Esophagus squamous epithelium (tissue), 5 donors: ENCODE data around the gene GUCY2D. TPM values are rescaled to one million over a fixed set of nuclear protein-coding genes. Genes with fewer than 3 reads are reported as not detected.
A peak's percentile ranks its signal among the peaks of the same experiment; 100 is the strongest.
"Not testable (repeated sequence)": the region's sequence is repeated elsewhere in the genome, so short reads cannot be mapped to it uniquely, and the experiment has no call there.

ENCODE experiments used
- DNase-seq: peaks from one replicate; lab custom pipeline; 2025; lab: John Stamatoyannopoulos, UW
- H3K27ac ChIP-seq, 4 donors: fragments of 200-600 bp; sonication (generic); one replicate each; pipeline ENCODE4 v1.5.1; 2016 to 2019; ENCODE audit warnings: mild to moderate bottlenecking in 1 of 4
- H3K27me3 ChIP-seq, 4 donors: fragments of 200-600 bp; sonication (generic); 1 replicate in 3 of 4; 2 replicates in 1 of 4; pipeline versions ENCODE4 v1.5.1 to v1.6.0; 2017 to 2021; ENCODE audit warnings: antibody characterized with exemption in 1 of 4
- H3K36me3 ChIP-seq, 3 donors: fragments of 200-600 bp; sonication (generic); one replicate each; pipeline ENCODE4 v1.5.1; 2016 to 2019
- H3K4me1 ChIP-seq, 3 donors: fragments of 200-600 bp; sonication (generic); one replicate each; pipeline ENCODE4 v1.5.1; 2017 to 2019
- H3K4me3 ChIP-seq, 4 donors: fragments of 200-600 bp; sonication (generic); 1 replicate in 3 of 4; 2 replicates in 1 of 4; pipeline ENCODE4 v1.5.1; 2016 to 2019; ENCODE audit warnings: mild to moderate bottlenecking in 2 of 4, moderate library complexity in 1 of 4
- H3K9me3 ChIP-seq, 3 donors: fragments of 200-600 bp; sonication (generic); one replicate each; pipeline ENCODE4 v1.5.1; 2016 to 2019
- POLR2A ChIP-seq, 4 donors: fragments of 450-650 bp; IDR thresholded peaks; one replicate each; pipeline ENCODE4 v1.6.1; 2017; ENCODE audit warnings: antibody characterized with exemption in 4 of 4, mild to moderate bottlenecking in 4 of 4, moderate library complexity in 3 of 4
- WGBS, 2 donors: methylation state at CpG; one replicate each; pipeline ENCODE4 v1.1.5; 2018; 5-methylcytosine and 5-hydroxymethylcytosine counted together
- intact Hi-C: fragments of 100-400 bp; cut with DNase I; formaldehyde crosslinking; loops from one replicate; pipeline ENCODE4 v1.15.0; 2022
- total RNA-seq, 4 donors: library from RNA; depleted of rRNA; stranded (reverse); fragments of >200 nt; gene quantifications; one replicate each; pipeline ENCODE4 v1.1.0, GENCODE V29; 2016
- TF ChIP-seq, protein P1 (sequence below), 6 experiments: fragments of 450-650 bp in 4 of 6; fragments of 200-600 bp in 2 of 6; sonication (generic) in 2 of 6; IDR thresholded peaks; one replicate each; pipeline ENCODE4 v1.5.1; 2016 to 2019; ENCODE audit warnings: antibody characterized with exemption in 6 of 6, mild to moderate bottlenecking in 4 of 6, moderate library complexity in 4 of 6
- donor health status: DM: yes; HTN: yes; CAD: no.

GUCY2D gene
- not detected for total RNA-seq

- Histone ChIP-seq H3K4me1 (peaks cover 7 to 22% (median 11%) of the 10 kb centered on the region in 3 donors), H3K4me3 (peak within 1 kb of the TSS in 3 of 4 donors; percentile 5 to 60 (median 34)), H3K36me3 (no peaks in the 10 kb centered on the region), H3K27me3 (peaks cover 11 to 96% (median 17%) of the 10 kb centered on the region in 4 donors), H3K27ac (no peak within 1 kb of the TSS), H3K9me3 (no peaks in the 10 kb centered on the region)
- intact Hi-C loops, result no loop called here
- TF ChIP-seq, protein P1, sequence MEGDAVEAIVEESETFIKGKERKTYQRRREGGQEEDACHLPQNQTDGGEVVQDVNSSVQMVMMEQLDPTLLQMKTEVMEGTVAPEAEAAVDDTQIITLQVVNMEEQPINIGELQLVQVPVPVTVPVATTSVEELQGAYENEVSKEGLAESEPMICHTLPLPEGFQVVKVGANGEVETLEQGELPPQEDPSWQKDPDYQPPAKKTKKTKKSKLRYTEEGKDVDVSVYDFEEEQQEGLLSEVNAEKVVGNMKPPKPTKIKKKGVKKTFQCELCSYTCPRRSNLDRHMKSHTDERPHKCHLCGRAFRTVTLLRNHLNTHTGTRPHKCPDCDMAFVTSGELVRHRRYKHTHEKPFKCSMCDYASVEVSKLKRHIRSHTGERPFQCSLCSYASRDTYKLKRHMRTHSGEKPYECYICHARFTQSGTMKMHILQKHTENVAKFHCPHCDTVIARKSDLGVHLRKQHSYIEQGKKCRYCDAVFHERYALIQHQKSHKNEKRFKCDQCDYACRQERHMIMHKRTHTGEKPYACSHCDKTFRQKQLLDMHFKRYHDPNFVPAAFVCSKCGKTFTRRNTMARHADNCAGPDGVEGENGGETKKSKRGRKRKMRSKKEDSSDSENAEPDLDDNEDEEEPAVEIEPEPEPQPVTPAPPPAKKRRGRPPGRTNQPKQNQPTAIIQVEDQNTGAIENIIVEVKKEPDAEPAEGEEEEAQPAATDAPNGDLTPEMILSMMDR (IDR thresholded peaks at IDR 0.05), result no peak
- TF ChIP-seq POLR2A (IDR thresholded peaks at IDR 0.05), result no peak
- WGBS, 2 donors, result 35 to 47% methylated on average over 5 to 7 of the region's 18 CpGs
- DNase-seq, result no peak
These were observed at the start of gene GUCY2D for GRCh38 chr17:8001976-8002720. GUCY2D (plus strand) TSS chr17:8002615; CDS start chr17:8003048, 433 bp downstream.

DNA sequence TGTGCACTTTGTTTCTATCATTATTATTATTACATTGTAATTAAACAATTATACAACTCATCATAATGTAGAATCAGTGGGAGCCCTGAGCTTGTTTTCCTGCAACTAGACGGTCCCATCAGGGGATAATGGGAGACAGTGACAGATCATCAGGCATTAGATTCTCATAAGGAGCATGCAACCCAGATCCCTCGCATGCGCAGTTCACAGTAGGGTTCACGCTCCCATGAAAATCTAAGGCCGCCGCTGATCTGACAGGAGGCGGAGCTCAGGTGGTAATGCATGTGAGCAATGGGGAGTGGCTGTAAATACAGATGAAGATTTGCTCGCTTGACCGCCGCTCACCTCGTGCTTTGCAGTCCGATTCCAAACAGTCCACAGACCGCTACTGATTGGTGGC is 49.1 kb upstream of the GUCY2D start:
- DNase-seq, H3K27me3 ChIP-seq, intact Hi-C loops, H3K27ac ChIP-seq, H3K4me3 ChIP-seq, H3K9me3 ChIP-seq, H3K4me1 ChIP-seq: not testable (repeated sequence)
- WGBS, 2 donors, result 88 to 93% methylated on average over 2 to 11 of the region's 13 CpGs
- peaks cover 0 to 17% (median 0%) of the 10 kb centered on the region in 3 donors for H3K36me3 ChIP-seq

DNA sequence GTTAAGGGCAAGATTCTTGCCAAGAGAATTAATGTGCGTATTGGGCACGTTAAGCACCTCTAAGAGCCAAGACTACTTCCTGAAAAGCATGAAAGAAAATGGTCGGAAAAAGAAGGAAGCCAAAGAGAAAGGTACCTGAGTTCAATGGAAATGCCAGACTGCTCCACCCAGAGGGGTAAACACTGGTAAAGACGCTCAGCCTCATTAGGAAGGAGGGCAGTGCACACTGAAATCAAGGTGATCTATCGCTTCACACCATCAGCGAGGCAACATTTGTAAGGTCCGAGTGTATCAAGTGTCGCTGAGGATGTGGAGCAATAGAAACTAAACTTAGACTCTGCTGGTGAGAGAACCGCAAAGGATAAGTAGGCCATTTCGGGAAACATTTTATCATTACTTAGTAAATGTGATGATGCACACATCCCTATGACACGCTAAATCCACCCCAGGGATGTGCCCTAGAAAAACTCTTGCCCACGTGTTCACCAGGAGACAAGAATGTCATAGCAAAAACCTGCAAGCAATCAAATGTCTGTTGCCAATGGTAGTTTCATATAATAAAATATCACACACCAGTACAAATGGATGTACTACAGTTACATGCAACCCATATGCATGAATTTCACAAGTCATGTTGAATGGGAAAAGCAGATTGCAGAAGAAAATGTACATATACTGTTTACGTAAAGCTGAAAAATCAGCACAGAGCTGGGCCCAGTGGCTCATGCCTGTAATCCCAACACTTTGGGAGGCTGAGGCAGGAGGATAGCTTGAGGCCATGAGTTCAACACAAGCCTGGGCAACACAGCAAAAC is 46.8 kb upstream of the GUCY2D start:
- H3K4me3 ChIP-seq, result no peak overlapping the region
- H3K27ac ChIP-seq, result no peak overlapping the region
- no peaks in the 10 kb centered on the region for H3K4me1 ChIP-seq
- no peak for DNase-seq
- WGBS, 2 donors, result 66 to 69% methylated on average over 13 of the region's 13 CpGs
- intact Hi-C loops, result no loop called here
- no peak for TF ChIP-seq POLR2A (IDR thresholded peaks at IDR 0.05)
- TF ChIP-seq, protein P1 (IDR thresholded peaks at IDR 0.05), result no peak
- H3K27me3 ChIP-seq, result peaks cover 0 to 18% (median 0%) of the 10 kb centered on the region in 4 donors
- H3K36me3 ChIP-seq, result no peaks in the 10 kb centered on the region
- no peaks in the 10 kb centered on the region for H3K9me3 ChIP-seq

GRCh38 chr17:7956228-7956965 is 46.0 kb upstream of the GUCY2D start:
- intact Hi-C loops, result no loop called here
- WGBS, 2 donors, result 78 to 83% methylated on average over 11 of the region's 11 CpGs
- H3K4me3 ChIP-seq, result no peak overlapping the region
- H3K4me1 ChIP-seq, result no peaks in the 10 kb centered on the region
- no peaks in the 10 kb centered on the region for H3K36me3 ChIP-seq
- no peak overlapping the region for H3K27ac ChIP-seq
- no peaks in the 10 kb centered on the region for H3K9me3 ChIP-seq
- DNase-seq, result no peak
- H3K27me3 ChIP-seq, result peaks cover 0 to 26% (median 0%) of the 10 kb centered on the region in 4 donors
- TF ChIP-seq, protein P1 (IDR thresholded peaks at IDR 0.05), result no peak
- no peak for TF ChIP-seq POLR2A (IDR thresholded peaks at IDR 0.05)

GRCh38 chr17:7959503-7960253 is 42.7 kb upstream of the GUCY2D start:
- no peak for DNase-seq
- no peak overlapping the region for H3K27ac ChIP-seq

More at GRCh38 chr17:7959503-7960253, 42.7 kb upstream of the GUCY2D start:
- WGBS, 2 donors, result 70 to 89% methylated on average over 5 to 9 of the region's 9 CpGs
- H3K27me3 ChIP-seq, result peaks cover 0 to 32% (median 0%) of the 10 kb centered on the region in 4 donors
- intact Hi-C loops, result no loop called here
- H3K9me3 ChIP-seq, result no peaks in the 10 kb centered on the region
- H3K4me1 ChIP-seq, result no peaks in the 10 kb centered on the region
- TF ChIP-seq, protein P1 (IDR thresholded peaks at IDR 0.05), result no peak
- TF ChIP-seq POLR2A (IDR thresholded peaks at IDR 0.05), result no peak
- H3K4me3 ChIP-seq, result no peak overlapping the region
- H3K36me3 ChIP-seq, result no peaks in the 10 kb centered on the region
